ENCODE results near the gene ARHGAP26.

Gene ARHGAP26

GRCh38 chr5:142872217-142872616, 102.0 kb downstream of the ARHGAP26 start:
- H3K4me1 ChIP-seq (ENCODE audit: insufficient read depth, low read length, severe bottlenecking), result no peaks in the 10 kb centered on the region
- H2AFZ ChIP-seq (ENCODE audit: low read length), result no peak overlapping the region
- H3K4me2 ChIP-seq (ENCODE audit: low read length), result no peak overlapping the region
- TF ChIP-seq CTCF (IDR thresholded peaks at IDR 0.05; ENCODE audit: low read length), result no peak
- no peak for TF ChIP-seq EZH2 (IDR thresholded peaks at IDR 0.05; ENCODE audit: borderline replicate concordance, low read length)
- no peaks in the 10 kb centered on the region for H3F3A ChIP-seq (ENCODE audit: insufficient read depth, low read length)
- H3K27ac ChIP-seq (ENCODE audit: low read depth, low read length, poor library complexity, severe bottlenecking), result no peak overlapping the region
- no peaks in the 10 kb centered on the region for H4K20me1 ChIP-seq (ENCODE audit: insufficient read depth, low read length)
- no peaks in the 10 kb centered on the region for H3K9me2 ChIP-seq (ENCODE audit: low read depth, low read length)
- no peaks in the 10 kb centered on the region for H3K36me3 ChIP-seq (ENCODE audit: insufficient read depth, low read length)
- no peak overlapping the region for H3K9ac ChIP-seq (ENCODE audit: low read length)
- no peaks in the 10 kb centered on the region for H3K9me3 ChIP-seq (ENCODE audit: low read length)
- no peaks in the 10 kb centered on the region for H3K27me3 ChIP-seq (ENCODE audit: insufficient read depth, low read length)
- no peaks in the 10 kb centered on the region for H3K79me2 ChIP-seq (ENCODE audit: insufficient read depth, low read length)
- no peak overlapping the region for H3K4me3 ChIP-seq (ENCODE audit: low read depth, low read length, poor library complexity, severe bottlenecking)

GRCh38 chr5:142872795-142873194, 102.6 kb downstream of the ARHGAP26 start:
- Histone ChIP-seq H3K4me2 (ENCODE audit: low read length) (no peak overlapping the region), H3K27me3 (ENCODE audit: insufficient read depth, low read length) (no peaks in the 10 kb centered on the region), H3K79me2 (ENCODE audit: insufficient read depth, low read length) (no peaks in the 10 kb centered on the region), H3K27ac (ENCODE audit: low read depth, low read length, poor library complexity, severe bottlenecking) (no peak overlapping the region), H3F3A (ENCODE audit: insufficient read depth, low read length) (no peaks in the 10 kb centered on the region), H3K4me3 (ENCODE audit: low read depth, low read length, poor library complexity, severe bottlenecking) (no peak overlapping the region), H3K36me3 (ENCODE audit: insufficient read depth, low read length) (no peaks in the 10 kb centered on the region), H2AFZ (ENCODE audit: low read length) (no peak overlapping the region), H3K9me2 (ENCODE audit: low read depth, low read length) (no peaks in the 10 kb centered on the region), H3K9me3 (ENCODE audit: low read length) (no peaks in the 10 kb centered on the region), H4K20me1 (ENCODE audit: insufficient read depth, low read length) (no peaks in the 10 kb centered on the region), H3K4me1 (ENCODE audit: insufficient read depth, low read length, severe bottlenecking) (no peaks in the 10 kb centered on the region), H3K9ac (ENCODE audit: low read length) (no peak overlapping the region)
- no peak for TF ChIP-seq CTCF (IDR thresholded peaks at IDR 0.05; ENCODE audit: low read length)
- no peak for TF ChIP-seq EZH2 (IDR thresholded peaks at IDR 0.05; ENCODE audit: borderline replicate concordance, low read length)

DNA sequence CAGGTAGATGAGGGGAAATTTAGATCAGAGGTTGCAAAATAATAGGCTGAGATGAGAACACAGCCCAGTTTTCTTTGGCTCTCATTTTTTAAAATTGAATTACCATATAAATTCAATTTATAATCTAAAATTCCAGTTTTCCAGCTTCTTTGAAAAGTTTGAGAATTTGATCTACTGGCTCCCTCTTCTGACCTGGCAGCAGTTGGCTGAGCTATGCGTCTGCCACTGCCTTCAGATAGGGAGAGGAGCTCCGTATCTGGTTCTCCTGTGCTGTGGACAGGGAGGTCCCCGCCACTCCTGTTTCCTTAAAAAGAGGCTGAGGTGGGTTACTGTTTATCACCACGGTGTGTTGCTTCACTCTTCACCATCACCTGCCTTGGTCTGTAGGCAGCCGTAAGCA, 103.7 kb downstream of the ARHGAP26 start:
- Histone ChIP-seq H3K9me3 (ENCODE audit: low read length) (no peaks in the 10 kb centered on the region), H3K27me3 (ENCODE audit: insufficient read depth, low read length) (no peaks in the 10 kb centered on the region), H3K4me3 (ENCODE audit: low read depth, low read length, poor library complexity, severe bottlenecking) (no peak overlapping the region), H3K27ac (ENCODE audit: low read depth, low read length, poor library complexity, severe bottlenecking) (no peak overlapping the region), H2AFZ (ENCODE audit: low read length) (no peak overlapping the region), H3K79me2 (ENCODE audit: insufficient read depth, low read length) (no peaks in the 10 kb centered on the region), H3K9ac (ENCODE audit: low read length) (no peak overlapping the region), H3K36me3 (ENCODE audit: insufficient read depth, low read length) (no peaks in the 10 kb centered on the region), H3K4me1 (ENCODE audit: insufficient read depth, low read length, severe bottlenecking) (no peaks in the 10 kb centered on the region), H3F3A (ENCODE audit: insufficient read depth, low read length) (no peaks in the 10 kb centered on the region), H3K9me2 (ENCODE audit: low read depth, low read length) (no peaks in the 10 kb centered on the region), H4K20me1 (ENCODE audit: insufficient read depth, low read length) (no peaks in the 10 kb centered on the region), H3K4me2 (ENCODE audit: low read length) (no peak overlapping the region)
- no peak for TF ChIP-seq CTCF (IDR thresholded peaks at IDR 0.05; ENCODE audit: low read length)
- TF ChIP-seq EZH2 (IDR thresholded peaks at IDR 0.05; ENCODE audit: borderline replicate concordance, low read length), result no peak
